GM19463 (cell line): ENCODE data around the gene TMC4.
A peak's percentile ranks its signal among the peaks of the same experiment; 100 is the strongest.

ENCODE experiments used
- ATAC-seq: cut with Tn5 transposase; IDR thresholded peaks from one replicate; pipeline ENCODE4 v1.9.1; 2021; ENCODE audit warnings: mild to moderate bottlenecking, moderate library complexity; ENCODE audit not compliant: unreplicated experiment

Gene TMC4

GRCh38 chr19:54136086-54136863 lies 36.7 kb downstream of the TMC4 start:
- ATAC-seq: no peak

- no peak for ATAC-seq
Measured at GRCh38 chr19:54133957-54134590, 38.9 kb downstream of the TMC4 start.

GRCh38 chr19:54133312-54133956 lies 39.5 kb downstream of the TMC4 start:
- no peak for ATAC-seq

GRCh38 chr19:54129617-54129996 lies 43.4 kb downstream of the TMC4 start:
- ATAC-seq: no peak

- no peak for ATAC-seq
Measured at GRCh38 chr19:54128796-54129616, 44.0 kb downstream of the TMC4 start.

GRCh38 chr19:54128441-54128725 lies 44.6 kb downstream of the TMC4 start:
- no peak for ATAC-seq

- no peak for ATAC-seq
Measured at GRCh38 chr19:54127688-54128440, 45.1 kb downstream of the TMC4 start.

GRCh38 chr19:54125713-54126112 lies 47.2 kb downstream of the TMC4 start:
- ATAC-seq: no peak

- ATAC-seq: no peak
Measured at GRCh38 chr19:54124393-54124792, 48.6 kb downstream of the TMC4 start.

- no peak for ATAC-seq
Measured at GRCh38 chr19:54123682-54124081, 49.3 kb downstream of the TMC4 start.

GRCh38 chr19:54121259-54121658 lies 51.7 kb downstream of the TMC4 start:
- no peak for ATAC-seq

- peak; percentile 85 for ATAC-seq
Measured at GRCh38 chr19:54115109-54116063, 57.6 kb downstream of the TMC4 start, which contains the start of the genes PRPF31 and TFPT. TSS of gene PRPF31 (plus strand) at chr19:54115754. CDS start at chr19:54118279, 2,525 bp downstream. TSS of gene TFPT (minus strand) at chr19:54115657. CDS start at chr19:54115269, 388 bp downstream.

- ATAC-seq: no peak
Measured at GRCh38 chr19:54114340-54115108, 58.4 kb downstream of the TMC4 start.
